ENCODE data around the gene SKAP1. TPM values are rescaled to one million over a fixed set of nuclear protein-coding genes. Genes with fewer than 3 reads are reported as not detected.
"Not testable (repeated sequence)": the region's sequence is repeated elsewhere in the genome, so short reads cannot be mapped to it uniquely, and the experiment has no call there.

SKAP1 gene
- polyA plus RNA-seq, 6 donors from 2014 or later: 79.3 to 166 (median 140) TPM

DNA sequence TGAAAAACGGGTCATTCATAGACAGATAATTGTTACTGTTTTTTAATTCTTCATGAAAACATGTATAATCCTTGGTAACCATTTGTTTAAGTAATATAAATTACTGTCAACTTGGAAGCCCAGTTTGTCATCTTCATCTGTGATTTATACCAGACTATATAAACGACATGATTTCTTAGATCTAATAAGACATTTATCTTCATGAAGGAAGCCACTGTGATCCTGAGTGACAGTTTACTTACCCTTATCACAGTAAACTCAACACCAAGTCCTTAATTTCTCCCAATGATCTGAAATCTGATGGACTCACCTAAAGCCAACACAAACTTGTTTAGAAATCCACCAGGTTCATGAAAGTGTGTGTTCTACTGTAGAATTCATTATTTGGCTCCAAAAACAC is 91.3 kb downstream of the SKAP1 start:
- Mint-ChIP-seq H3K27ac (no peak overlapping the region), H3K27me3 (no peaks in the 10 kb centered on the region), H3K9me3 (no peaks in the 10 kb centered on the region), H3K36me3 (no peaks in the 10 kb centered on the region), H3K4me1 (no peaks in the 10 kb centered on the region), H3K4me3 (no peak overlapping the region)
- no peak for ATAC-seq (ENCODE audit: low read depth in 2 of 2)
- no peak for DNase-seq

DNA sequence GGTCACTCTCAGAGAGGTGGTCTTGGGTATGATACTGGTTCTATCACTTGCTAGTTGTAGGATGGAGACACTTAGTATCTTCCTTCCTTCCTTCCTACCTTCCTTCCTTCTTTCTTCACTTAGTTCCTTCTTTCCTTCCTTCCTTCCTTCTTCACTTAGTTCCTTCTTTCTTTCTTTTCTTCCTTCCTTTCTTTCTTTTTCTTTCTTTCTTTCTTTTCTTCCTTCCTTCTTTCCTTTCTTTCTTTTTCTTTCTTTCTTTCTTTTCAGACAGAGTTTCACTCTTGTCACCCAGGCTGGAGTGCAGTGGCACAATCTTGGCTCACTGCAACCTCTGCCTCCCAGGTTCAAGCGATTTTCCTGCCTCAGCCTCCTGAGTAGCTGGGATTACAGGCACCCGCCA is 92.1 kb downstream of the SKAP1 start:
- DNase-seq; H3K27me3 Mint-ChIP-seq; H3K4me3 Mint-ChIP-seq; ATAC-seq (ENCODE audit: low read depth in 2 of 2); H3K36me3 Mint-ChIP-seq; H3K9me3 Mint-ChIP-seq; H3K4me1 Mint-ChIP-seq: not testable (repeated sequence)
- peak overlapping the region in 2 of 6 donors; percentile 60 to 70 for H3K27ac Mint-ChIP-seq

DNA sequence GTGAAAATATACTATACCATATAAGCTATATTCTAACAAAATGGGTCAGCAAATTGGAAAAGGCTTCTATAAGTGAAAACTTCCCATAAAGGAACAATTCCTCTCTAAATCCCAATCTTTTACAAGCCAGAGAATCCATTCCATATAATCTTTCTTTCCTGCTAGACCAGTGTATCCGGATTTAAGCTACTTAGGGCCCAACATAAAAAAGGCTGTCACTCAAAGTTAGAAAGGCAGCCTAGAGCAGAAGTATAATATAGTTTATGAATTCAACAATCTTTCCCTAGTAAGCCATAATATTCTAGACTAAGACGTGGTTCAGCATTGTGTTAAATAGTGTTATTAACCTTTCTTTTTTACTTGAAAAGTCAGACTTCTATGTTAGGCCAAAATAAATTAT is 93.0 kb downstream of the SKAP1 start:
- no peak for ATAC-seq (ENCODE audit: low read depth in 2 of 2)
- H3K4me1 Mint-ChIP-seq: no peaks in the 10 kb centered on the region
- no peak overlapping the region for H3K27ac Mint-ChIP-seq

DNA sequence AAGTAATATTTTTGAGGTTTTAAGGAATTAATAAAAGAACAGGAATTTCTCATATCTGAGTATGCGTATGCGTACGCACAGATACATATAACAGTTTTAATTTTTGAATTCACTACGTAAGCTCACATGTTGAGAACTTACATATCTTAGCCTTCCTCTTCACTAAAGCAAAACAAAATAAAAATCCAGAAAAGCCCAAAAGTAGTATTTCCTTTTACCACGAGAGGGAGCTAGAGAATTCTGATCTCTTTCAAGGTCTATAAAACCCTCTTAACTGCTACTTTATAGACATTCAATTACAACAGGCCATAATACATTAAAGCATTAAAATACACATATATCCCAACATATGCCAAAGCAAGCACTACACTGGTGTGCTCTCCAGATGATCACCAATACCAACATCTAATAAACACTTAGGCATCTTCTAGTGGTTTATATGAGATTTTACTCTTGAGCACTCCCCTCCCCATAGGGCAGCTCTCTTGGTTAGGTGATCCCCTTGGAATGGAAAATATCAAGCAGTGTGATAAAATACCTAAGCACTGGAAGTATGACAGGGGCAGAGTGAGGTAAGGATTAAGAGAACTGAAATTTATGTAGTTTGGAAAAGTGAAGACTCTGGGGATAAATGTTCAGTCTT is 94.0 kb downstream of the SKAP1 start:
- no peaks in the 10 kb centered on the region for H3K4me1 Mint-ChIP-seq
- peak overlapping the region in 2 of 6 donors; percentile 24 to 34 for H3K27ac Mint-ChIP-seq
- peaks cover 0 to under 1% (median under 1%) of the 10 kb centered on the region in 3 donors for H3K27me3 Mint-ChIP-seq
- no peak overlapping the region for H3K4me3 Mint-ChIP-seq
- ATAC-seq (ENCODE audit: low read depth in 2 of 2) (peak; percentile 25 to 50), DNase-seq (peak; percentile 60)
- H3K36me3 Mint-ChIP-seq: peaks cover 0 to 2% of the 10 kb centered on the region in 2 donors
- H3K9me3 Mint-ChIP-seq: no peaks in the 10 kb centered on the region

More for the DNA sequence above, 93.0 kb downstream of the SKAP1 start:
- Mint-ChIP-seq H3K36me3 (no peaks in the 10 kb centered on the region), H3K27me3 (no peaks in the 10 kb centered on the region), H3K9me3 (no peaks in the 10 kb centered on the region), H3K4me3 (no peak overlapping the region)
- DNase-seq: no peak

DNA sequence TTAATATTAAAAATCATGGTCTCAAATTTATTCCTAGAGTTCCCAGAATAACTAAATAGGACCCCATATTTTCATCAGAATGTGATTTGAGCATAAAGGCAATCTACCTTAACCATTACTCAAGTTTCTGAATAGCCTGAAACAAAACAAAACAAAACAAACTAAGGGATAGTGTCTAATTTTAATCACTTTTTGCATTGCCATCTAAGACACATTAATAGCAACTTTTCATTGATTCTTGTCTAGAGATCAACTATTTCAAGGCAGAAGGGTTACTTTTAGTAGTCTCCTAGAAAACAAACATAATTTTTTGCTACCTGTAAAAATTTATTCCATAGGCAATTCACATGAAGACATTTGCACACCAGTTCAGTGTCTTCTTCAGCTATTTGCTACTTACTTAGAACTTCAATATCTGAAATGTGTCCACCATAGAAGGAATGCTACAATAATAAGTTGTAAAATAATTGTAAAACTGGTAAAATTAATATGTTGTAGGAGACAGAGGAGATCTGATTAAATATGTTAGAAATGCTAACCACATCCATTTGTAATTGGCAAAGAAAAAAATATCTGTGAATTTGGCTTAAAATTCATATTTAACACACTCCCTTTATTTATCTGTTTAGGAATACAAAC is 94.7 kb downstream of the SKAP1 start:
- Mint-ChIP-seq H3K9me3 (no peaks in the 10 kb centered on the region), H3K27ac (no peak overlapping the region), H3K27me3 (peaks cover 7 to 8% (median 7%) of the 10 kb centered on the region in 3 donors), H3K4me1 (no peaks in the 10 kb centered on the region), H3K4me3 (no peak overlapping the region), H3K36me3 (peaks cover 0 to 5% of the 10 kb centered on the region in 2 donors)
- DNase-seq (no peak), ATAC-seq (ENCODE audit: low read depth in 2 of 2) (no peak)

DNA sequence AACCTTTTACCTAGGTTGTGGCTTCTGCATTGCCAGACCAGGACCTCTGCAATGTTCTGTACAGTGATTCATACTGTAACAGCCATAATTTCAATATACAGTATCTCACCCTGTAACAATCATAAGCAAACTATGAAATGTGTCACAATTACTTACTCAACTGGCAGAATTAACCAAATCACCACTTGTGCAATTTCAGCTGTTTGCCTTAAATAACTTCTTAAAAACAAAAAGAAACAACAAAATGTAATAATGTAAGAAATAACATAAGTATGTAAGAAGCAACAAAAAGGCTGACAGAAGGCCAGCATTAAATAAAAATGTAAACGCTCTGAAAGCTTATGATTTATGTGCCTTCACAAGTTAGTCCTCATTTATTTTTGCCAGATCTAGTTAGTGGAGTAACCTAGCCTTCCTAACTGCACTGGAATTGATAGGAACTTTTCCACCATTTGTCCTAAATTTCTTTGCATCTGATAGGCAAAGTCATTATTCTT is 96.9 kb downstream of the SKAP1 start:
- Mint-ChIP-seq H3K4me3 (no peak overlapping the region), H3K4me1 (no peaks in the 10 kb centered on the region), H3K27ac (no peak overlapping the region), H3K36me3 (peaks cover 0 to 10% of the 10 kb centered on the region in 2 donors), H3K27me3 (peaks cover 8 to 13% (median 9%) of the 10 kb centered on the region in 3 donors), H3K9me3 (no peaks in the 10 kb centered on the region)
- DNase-seq (no peak), ATAC-seq (ENCODE audit: low read depth in 2 of 2) (no peak)

DNA sequence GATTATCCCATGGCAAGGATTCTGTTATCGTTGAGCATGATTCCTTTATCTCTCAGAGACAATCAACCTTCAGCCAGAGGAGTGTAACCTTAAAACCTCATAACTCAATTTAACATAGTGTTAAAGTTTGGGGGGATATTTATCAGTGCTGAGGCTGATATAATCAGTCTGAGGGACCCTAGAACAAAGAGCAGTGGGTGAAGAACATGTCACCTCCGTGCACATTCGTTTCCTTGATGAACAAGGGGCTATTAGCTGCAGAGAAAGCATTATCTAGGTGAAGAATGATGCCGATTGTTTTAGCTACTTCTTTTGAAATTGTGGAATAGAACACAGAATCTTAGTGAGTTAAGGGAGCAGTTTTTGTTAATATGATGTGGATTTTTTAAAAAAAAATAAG is 99.1 kb downstream of the SKAP1 start:
- no peaks in the 10 kb centered on the region for H3K9me3 Mint-ChIP-seq
- DNase-seq (no peak), ATAC-seq (ENCODE audit: low read depth in 2 of 2) (no peak)
- no peak overlapping the region for H3K27ac Mint-ChIP-seq
- H3K4me1 Mint-ChIP-seq: no peaks in the 10 kb centered on the region
- no peak overlapping the region for H3K4me3 Mint-ChIP-seq
- peaks cover 0 to 10% of the 10 kb centered on the region in 2 donors for H3K36me3 Mint-ChIP-seq
- H3K27me3 Mint-ChIP-seq: peaks cover 8 to 13% (median 9%) of the 10 kb centered on the region in 3 donors

DNA sequence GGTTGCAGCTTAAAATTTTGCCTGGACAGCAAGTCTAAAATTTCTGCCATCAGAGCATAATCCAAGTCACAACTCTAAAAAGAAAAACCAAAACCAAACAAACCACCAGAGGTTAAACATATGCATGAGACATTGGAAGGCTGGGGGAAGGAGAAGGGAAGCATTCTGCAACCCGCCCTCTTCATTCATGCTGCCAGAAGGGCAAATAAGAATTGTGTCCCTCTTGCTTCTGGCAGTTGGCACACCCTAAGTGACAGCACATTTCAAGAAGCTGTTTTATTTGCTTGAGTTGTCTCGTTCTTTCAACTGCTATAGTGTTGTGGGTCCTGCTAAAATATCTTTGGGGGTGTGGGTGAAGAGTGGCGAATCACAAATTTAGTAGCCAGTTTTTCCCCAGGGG is 99.6 kb downstream of the SKAP1 start:
- ATAC-seq (ENCODE audit: low read depth in 2 of 2) (no peak), DNase-seq (no peak)
- H3K9me3 Mint-ChIP-seq: no peaks in the 10 kb centered on the region
- H3K27ac Mint-ChIP-seq: peak overlapping the region in 1 of 6 donors; percentile 56
- H3K4me1 Mint-ChIP-seq: no peaks in the 10 kb centered on the region
- peaks cover 0 to 10% of the 10 kb centered on the region in 2 donors for H3K36me3 Mint-ChIP-seq
- peaks cover 8 to 13% (median 11%) of the 10 kb centered on the region in 3 donors for H3K27me3 Mint-ChIP-seq
- no peak overlapping the region for H3K4me3 Mint-ChIP-seq

DNA sequence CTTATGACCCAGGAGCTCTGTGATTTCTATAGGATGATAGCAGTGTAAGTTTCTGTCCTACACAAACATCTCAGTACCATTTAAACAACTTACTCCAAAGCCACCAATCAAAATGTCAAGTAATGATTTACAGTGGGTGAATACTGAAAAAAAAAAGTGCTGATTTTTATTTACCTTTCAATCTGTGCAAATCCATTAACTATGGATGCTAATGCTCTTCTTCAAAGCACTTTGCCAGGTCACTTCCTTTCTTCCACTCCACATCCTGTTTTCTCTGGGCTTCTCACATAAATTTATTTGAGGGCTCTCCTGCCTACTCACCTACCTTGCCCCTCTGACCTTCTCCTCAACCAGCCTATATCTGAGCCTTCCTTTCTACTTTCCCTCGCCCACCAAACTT is 101.6 kb downstream of the SKAP1 start:
- Mint-ChIP-seq H3K27ac (no peak overlapping the region), H3K9me3 (no peaks in the 10 kb centered on the region), H3K4me1 (no peaks in the 10 kb centered on the region), H3K27me3 (peaks cover 8 to 16% (median 13%) of the 10 kb centered on the region in 3 donors), H3K36me3 (peaks cover 0 to 10% of the 10 kb centered on the region in 2 donors), H3K4me3 (no peak overlapping the region)
- ATAC-seq (ENCODE audit: low read depth in 2 of 2) (no peak), DNase-seq (no peak)

DNA sequence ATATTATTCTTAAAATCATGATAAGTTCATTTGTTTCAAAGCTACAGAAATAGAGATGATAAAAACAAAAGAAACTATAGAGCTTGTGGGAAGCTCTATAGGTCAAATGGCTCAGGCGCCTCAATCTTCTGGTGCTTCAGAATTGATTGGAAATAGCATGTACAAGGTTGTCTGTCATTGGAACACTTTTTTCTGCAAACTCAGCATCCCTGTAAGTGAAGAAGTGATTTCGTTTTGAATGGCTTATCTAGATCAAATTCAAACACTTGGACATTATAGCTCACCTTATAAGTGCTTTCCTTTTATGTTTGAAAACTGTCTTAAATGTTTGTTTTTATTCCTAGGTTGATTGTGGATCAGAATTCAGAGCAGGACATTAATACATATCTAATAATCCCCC is 103.7 kb downstream of the SKAP1 start:
- no peak overlapping the region for H3K27ac Mint-ChIP-seq
- H3K4me1 Mint-ChIP-seq: peaks cover 0 to 14% (median 0%) of the 10 kb centered on the region in 3 donors
- no peaks in the 10 kb centered on the region for H3K9me3 Mint-ChIP-seq
- peaks cover 0 to 10% of the 10 kb centered on the region in 2 donors for H3K36me3 Mint-ChIP-seq
- no peak for ATAC-seq (ENCODE audit: low read depth in 2 of 2)
- DNase-seq: no peak
- H3K4me3 Mint-ChIP-seq: no peak overlapping the region
- H3K27me3 Mint-ChIP-seq: peaks cover 13 to 28% (median 16%) of the 10 kb centered on the region in 3 donors

DNA sequence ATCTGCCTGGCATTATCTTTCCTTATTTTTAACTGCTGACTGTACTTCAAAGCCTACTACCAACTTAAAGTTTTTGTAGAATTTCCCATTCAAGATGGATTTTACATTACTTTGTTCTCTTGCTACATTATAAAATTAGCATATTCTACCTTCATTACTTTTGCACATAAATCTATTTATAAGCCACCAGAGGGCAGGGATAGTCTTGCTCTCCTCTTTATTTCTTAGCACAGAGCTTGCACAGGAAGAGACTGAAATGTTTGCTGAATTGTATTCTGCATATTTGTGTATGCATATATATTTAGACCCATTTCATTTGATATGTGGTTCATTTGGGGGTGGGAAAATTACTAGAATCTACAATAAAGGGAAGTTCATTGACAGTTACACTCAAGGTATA is 108.0 kb downstream of the SKAP1 start:
- H3K27me3 Mint-ChIP-seq: peaks cover 5 to 20% (median 7%) of the 10 kb centered on the region in 3 donors
- no peak overlapping the region for H3K4me3 Mint-ChIP-seq
- H3K27ac Mint-ChIP-seq: peak overlapping the region in 1 of 6 donors; percentile 23
- ATAC-seq (ENCODE audit: low read depth in 2 of 2): no peak
- peaks cover under 1 to 7% of the 10 kb centered on the region in 2 donors for H3K36me3 Mint-ChIP-seq
- H3K9me3 Mint-ChIP-seq: no peaks in the 10 kb centered on the region
- H3K4me1 Mint-ChIP-seq: peaks cover 0 to 20% (median 0%) of the 10 kb centered on the region in 3 donors
- DNase-seq: no peak

DNA sequence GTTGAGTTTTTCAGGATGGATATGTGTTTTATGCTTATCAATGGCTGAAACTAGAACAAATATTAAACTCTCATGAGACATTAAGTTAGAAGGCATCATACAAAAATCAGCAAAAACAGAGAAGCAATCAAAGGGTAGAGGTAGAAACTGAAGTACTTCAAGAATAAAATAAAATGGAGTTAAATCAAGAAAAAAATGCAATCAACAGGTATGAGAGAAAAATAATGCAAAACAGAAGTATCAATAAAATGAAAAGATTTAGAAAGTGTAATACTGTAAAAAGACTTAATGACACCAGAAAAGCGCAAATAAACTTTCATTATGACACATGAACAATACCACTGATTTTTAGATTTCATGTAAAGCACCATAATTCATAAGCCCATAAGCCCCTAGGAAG is 112.3 kb downstream of the SKAP1 start:
- H3K4me1 Mint-ChIP-seq: peaks cover 0 to 23% (median 0%) of the 10 kb centered on the region in 3 donors
- DNase-seq: no peak
- ATAC-seq (ENCODE audit: low read depth in 2 of 2): no peak
- peaks cover 0 to 28% (median 11%) of the 10 kb centered on the region in 3 donors for H3K27me3 Mint-ChIP-seq
- H3K9me3 Mint-ChIP-seq: no peaks in the 10 kb centered on the region
- peak overlapping the region in 1 of 6 donors; percentile 88 for H3K27ac Mint-ChIP-seq
- H3K4me3 Mint-ChIP-seq: no peak overlapping the region
- peaks cover 8 to 11% of the 10 kb centered on the region in 2 donors for H3K36me3 Mint-ChIP-seq

DNA sequence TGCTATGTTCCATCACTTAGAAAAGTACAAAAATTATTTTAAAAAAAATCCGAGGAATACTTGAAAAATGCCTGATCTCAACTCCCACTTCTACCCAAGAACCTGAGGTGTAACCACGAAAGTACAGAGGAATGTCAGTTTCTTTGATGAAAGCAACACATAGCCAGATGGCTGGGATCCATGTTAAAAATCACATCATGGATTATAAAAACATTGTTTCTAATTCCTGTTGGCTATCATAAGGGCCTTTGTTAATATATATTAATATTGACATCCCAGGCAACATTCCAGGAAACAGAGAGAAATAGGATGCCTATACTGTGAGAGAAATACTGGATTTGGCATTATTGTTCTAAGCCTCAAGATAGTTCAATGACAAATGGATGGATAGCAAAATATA is 115.3 kb downstream of the SKAP1 start:
- DNase-seq: no peak
- Mint-ChIP-seq H3K4me1 (peaks cover 0 to 12% (median 0%) of the 10 kb centered on the region in 3 donors), H3K27ac (no peak overlapping the region), H3K4me3 (no peak overlapping the region), H3K27me3 (peaks cover 0 to 16% (median 6%) of the 10 kb centered on the region in 3 donors), H3K9me3 (no peaks in the 10 kb centered on the region), H3K36me3 (peaks cover 8 to 11% of the 10 kb centered on the region in 2 donors)
- ATAC-seq (ENCODE audit: low read depth in 2 of 2): no peak
